ENCODE results near the gene EN2.

The EN2 gene

DNA sequence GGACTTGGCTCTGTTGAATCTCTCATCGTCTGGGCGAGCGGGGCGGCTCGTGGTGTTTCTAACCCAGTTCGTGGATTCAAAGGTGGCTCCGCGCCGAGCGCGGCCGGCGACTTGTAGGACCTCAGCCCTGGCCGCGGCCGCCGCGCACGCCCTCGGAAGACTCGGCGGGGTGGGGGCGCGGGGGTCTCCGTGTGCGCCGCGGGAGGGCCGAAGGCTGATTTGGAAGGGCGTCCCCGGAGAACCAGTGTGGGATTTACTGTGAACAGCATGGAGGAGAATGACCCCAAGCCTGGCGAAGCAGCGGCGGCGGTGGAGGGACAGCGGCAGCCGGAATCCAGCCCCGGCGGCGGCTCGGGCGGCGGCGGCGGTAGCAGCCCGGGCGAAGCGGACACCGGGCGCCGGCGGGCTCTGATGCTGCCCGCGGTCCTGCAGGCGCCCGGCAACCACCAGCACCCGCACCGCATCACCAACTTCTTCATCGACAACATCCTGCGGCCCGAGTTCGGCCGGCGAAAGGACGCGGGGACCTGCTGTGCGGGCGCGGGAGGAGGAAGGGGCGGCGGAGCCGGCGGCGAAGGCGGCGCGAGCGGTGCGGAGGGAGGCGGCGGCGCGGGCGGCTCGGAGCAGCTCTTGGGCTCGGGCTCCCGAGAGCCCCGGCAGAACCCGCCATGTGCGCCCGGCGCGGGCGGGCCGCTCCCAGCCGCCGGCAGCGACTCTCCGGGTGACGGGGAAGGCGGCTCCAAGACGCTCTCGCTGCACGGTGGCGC lies at the start of gene EN2:
Gene EN2 (plus strand): TSS at position 19 of the 767 bp plus-strand sequence. CDS start 249 bp downstream, at position 268.
- no peak for DNase-seq (ENCODE audit: low read depth)

DNA sequence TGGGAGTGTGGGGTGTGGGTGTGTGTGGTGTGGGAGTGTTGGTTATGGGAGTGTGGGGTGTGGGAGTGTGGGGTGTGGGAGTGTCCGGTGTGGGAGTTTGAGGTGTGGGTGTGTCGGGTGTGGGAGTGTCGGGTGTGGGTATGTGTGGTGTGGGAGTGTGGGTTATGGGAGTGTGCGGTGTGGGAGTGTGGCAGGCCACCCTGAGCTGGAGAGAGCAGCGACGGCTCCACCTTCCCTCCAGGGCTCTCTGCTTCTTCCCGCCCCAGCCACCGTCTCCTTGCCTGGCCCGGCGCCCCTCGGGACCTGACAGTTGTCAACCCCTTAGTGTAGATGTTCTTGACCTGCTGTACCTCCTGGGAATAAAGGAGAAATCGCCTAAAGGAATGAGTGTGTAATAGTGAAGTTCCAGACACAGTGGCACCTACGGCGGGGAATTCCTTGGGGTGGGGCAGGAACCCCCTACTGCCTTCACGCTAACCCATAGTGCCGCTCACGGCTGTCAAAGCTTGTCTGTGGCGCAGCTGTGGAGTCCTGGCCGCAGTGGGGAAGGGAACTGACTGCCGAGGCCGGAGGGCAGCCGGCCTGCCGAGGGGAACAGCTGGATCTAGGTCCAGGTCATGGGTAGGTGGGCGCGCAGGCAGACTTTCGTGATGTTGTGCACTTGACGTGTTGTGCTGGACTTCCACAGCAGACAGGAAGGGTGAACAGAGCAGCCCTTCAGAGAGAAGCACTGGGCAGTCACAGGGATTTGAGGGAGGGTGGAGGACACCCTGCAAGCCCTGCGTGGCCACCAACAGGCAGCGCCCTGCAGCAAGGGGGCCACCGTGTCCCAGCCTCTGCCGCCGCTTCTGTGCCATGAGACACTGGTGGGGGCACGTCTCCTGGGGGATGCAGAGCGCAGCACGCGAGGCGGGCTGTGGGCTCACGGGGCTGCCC lies 49.0 kb upstream of the EN2 start:
- no peak for DNase-seq (ENCODE audit: low read depth)

DNA sequence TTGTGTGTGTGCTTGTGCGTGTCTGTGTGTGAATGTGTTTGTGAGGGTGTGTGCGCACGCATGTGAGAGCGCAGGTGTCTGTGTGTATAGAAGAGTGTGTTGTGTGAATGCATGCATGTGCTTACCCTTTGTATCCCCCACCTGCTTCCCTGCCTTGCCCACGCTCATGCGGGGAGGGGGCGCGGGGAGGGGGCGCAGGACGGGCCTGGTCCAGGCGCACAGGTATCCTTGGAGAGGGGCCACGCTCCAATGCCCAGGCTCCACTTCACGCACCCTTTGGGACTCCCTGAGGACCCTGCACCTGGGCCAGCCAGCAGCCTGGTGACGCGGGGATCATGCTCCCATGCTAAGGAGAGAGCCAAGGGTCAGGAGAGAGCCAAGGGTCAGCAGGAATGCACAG lies 47.9 kb upstream of the EN2 start:
- no peak for DNase-seq (ENCODE audit: low read depth)

DNA sequence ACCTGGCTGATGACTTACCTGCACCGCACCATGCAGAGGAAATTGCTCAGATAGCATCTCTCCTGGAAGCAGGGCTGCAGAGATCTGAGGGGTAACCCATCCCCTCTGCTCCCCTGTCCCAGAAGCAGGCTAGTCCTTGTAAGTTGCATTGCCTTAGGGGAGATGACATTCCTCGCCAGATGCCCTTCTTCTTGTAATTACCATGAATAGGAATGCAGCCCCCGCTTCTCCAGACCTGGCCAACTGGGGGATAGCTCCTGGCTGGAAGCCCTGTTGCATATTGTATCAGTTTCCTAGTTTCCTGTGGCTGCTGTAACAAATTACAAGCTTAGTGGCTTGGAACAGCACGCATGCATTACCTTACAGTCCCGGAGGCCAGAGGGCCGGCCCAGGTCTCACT lies 47.5 kb upstream of the EN2 start:
- no peak for DNase-seq (ENCODE audit: low read depth)

DNA sequence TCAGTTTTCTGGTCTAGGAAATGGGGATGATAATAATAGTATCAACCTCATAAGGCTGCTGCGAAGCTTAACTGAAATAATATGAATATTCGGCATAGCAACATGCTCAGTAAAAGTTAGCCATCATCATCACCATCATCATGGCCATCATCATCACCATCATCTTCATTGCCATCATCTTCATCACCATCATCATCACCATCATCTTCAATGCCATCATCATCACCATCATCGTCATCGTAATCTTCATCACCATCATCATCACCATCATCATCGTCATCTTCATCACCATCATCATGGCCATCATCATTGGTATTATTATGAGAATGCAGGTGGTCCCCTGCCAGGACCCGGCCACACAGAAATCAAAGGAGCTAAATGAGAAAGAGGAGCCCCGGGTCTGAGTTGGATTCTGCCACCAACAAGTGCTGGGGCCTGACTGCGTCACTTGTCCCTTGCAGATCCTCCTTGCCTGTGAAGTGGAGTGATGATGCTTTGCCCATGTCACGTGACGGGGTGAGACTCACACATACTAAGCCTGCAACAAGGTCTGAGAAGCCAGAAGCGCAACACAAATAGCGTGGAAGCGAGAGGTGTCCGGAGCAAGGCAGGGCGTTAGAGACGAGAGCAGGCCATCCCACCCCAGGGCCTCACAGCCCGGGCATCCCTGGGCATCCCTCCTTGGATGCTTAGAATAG lies 46.1 kb upstream of the EN2 start:
- DNase-seq (ENCODE audit: low read depth): no peak

DNA sequence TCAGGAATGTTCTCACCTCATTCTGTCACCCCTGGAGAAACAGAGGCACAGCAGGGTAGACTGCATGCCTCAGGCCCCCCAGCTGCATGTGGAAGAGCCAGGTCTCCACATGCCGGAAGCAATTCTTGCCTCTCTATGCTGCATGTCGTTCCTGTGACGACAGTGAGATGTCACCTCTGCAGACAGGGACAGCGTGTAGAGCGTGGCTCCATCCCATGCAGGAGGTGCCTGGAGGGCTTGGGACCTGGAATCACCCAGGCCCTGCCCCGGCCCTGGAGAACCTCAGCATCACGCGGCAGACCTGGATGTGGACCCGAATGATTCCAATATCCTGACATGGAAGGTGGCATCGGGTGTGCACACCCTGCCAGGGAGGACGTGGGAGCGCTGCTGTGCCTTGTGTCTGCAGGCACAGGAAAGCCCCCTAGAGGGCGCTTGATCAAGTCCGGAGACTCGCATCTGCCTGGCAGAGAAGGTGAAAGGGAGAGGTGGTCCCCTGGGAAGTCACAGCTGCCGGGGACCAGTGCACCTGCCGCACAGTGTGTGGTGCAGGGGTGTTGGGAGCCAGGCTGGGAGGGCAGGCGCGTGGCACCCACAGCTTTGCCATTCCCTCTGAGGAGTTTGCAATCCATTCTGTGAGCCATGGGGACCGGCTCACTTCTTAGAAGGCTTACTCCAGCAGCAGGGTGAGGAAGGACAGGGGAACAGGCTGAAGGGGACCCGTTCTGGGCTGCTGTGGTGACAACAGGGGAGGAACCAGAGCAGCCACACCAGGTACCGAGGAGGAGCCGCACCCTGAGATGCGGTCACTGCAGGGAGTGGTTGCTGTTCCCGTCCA lies 45.3 kb upstream of the EN2 start:
- peak; percentile 20 for DNase-seq (ENCODE audit: low read depth)

DNA sequence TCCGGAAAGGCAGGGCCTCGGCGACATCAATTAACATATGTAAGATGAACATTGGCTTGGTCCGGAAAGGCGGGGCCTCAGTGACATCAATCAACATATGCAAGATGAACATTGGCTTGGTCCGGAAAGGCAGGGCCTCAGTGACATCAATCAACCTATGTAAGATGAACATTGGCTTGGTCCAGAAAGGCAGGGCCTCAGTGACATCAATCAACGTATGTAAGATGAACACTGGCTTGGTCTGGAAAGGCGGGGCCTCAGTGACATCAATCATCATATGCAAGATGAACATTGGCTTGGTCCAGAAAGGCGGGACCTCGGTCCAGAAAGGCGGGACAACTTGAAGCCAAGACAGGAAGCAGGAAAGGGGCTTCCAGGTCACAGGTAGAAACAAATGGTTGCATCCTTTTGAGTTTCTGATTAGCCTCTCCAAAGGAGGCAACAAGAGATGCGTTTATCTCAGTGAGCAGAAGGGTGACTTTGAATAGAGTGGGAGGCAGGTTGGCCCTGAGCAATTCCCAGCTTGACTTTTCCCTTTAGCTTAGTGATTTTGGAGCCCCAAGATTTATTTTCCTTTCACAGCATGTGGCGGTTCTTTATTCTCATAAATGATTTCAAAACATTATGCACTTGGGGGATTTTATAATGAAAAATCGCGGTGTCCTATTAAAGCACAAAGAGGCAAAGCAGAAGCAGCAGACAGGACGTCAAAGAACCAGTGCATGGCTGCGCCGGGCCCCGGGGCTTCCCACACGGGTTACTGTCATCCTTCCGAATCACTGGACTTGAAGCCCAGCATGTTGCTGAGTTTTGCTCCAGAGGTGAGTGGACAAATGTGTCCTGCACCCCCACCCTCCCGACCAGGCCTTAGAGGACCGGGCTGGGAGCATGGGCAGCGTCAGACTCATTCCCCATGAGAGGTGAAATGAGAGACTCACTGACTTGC lies 43.1 kb upstream of the EN2 start:
- no peak for DNase-seq (ENCODE audit: low read depth)

DNA sequence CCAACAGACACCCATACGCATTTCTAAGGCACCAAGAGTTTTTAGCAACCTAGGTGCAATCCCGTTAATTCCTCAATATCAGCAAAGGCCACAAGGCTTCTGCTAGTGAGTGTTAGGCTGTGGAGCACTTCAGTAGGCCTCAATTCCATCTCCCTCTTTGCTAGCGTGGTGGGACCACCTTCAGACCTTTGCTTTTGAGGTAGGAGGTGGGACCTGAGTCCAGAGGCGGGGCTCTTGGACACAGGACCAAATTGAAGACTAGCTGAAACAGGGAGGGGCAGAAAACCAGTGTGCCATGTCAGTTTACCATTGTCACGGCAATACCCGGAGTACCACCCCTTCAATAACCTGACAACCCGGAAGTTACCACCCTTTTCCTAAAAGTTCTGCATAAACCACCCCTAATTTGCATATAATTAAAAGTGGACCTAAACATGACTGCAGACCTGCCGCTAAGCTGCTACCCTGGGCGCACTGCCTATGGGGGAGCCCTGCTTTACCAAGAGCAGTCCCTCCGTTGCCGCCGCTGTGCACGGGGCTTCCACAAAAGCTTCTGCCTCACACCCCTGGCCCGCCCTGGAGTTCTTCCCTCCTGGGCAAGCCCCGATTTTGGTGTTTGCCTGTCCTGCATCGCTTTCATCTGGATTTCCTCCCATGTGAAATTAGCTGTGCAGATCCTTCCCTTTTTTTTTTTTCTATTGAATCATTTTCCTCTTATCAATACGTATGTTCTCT lies 41.1 kb upstream of the EN2 start:
- DNase-seq (ENCODE audit: low read depth): no peak

DNA sequence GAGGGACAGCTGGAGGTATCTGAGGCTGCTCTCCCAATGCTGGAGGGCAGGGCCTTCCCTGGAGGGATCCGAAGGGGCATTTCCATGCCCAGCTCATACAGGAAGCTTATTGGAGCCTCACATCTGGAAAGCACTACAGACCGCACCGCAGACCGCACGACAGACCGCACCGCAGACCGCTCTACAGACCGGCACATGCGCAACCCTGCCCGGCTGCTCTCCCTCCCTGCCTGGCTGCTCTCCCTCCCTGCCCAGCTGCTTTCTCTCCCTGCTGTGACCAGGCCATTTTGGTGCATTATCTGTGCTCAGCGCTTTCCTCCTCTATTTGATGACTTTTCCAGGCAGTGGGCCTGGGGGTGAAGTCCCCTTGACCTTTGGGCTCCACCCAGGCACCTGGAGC lies 39.6 kb upstream of the EN2 start:
- DNase-seq (ENCODE audit: low read depth): no peak

DNA sequence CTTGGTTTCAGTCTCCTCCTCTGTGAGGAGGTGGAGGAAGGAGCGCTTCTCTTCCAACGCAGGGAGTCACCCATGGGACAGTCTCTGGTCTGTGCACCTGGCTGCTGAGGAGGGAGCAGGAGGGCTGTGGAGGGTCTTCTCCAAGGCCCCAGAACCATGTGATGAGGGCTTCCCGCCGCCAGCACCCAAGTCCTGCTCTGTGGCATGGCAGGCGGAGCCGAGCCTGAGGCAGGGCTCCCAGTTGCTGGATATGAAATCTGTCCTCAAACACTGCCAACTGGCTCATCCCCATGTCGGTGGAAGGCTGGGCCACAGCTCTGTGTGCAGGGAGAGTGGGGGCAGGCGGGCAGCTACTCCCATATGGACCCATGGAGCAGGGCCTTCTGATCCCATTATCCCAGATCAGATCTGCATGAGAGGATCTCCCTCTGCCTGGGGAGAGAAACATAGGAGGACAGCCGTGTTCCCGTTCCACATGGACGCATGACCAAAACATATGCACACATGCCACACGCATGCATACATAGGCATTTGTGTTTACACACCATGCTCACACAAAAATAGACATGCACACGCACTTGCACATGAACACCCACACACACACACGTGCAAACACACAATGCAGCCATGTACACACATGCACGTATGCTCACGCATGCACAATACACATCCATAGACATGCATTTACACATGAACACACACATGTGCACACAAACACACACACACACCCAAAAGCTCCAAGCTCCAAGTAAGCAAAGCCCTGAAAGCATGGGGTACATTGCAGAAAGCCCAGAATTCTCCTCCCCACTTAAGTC lies 38.8 kb upstream of the EN2 start:
- DNase-seq (ENCODE audit: low read depth): no peak

DNA sequence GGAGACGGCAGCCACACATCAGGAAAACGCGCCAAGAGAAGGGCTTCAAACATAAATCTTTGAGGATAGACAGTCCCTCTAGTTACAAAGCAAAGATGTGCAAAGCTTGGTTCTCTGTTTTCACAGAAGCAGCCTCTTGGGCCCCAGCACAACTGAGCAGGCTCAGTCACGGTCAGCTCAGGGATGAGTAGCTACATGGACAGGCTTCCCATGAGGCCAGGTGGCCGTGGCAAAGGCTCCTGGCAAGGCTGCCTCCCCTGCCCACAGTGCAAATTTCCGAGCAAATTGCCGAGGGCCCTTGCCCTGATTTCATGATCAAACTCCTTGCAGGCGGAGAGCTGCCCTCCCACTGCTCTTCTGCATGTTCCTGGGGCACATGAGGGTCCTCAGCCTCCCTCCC lies 37.8 kb upstream of the EN2 start:
- DNase-seq (ENCODE audit: low read depth): no peak

DNA sequence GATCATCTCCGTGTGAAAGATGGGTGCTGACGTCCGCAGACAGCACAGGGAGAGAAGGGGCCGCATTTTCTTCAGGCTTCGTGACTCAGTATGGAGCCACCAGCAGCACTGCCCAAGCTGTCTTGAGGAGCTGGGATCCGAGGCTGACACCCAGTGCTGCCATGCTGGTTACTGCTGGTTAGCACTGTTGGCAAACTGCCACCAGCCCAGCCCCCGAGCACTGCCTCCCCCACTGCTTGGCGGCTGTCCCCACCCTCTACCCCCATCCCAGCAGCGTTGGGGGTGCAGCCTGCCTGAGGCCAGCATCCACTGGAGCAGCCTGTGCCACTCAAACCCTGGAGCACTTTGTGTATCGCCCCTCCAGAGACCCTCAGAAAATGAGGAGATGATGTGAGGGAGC lies 35.8 kb upstream of the EN2 start:
- no peak for DNase-seq (ENCODE audit: low read depth)

DNA sequence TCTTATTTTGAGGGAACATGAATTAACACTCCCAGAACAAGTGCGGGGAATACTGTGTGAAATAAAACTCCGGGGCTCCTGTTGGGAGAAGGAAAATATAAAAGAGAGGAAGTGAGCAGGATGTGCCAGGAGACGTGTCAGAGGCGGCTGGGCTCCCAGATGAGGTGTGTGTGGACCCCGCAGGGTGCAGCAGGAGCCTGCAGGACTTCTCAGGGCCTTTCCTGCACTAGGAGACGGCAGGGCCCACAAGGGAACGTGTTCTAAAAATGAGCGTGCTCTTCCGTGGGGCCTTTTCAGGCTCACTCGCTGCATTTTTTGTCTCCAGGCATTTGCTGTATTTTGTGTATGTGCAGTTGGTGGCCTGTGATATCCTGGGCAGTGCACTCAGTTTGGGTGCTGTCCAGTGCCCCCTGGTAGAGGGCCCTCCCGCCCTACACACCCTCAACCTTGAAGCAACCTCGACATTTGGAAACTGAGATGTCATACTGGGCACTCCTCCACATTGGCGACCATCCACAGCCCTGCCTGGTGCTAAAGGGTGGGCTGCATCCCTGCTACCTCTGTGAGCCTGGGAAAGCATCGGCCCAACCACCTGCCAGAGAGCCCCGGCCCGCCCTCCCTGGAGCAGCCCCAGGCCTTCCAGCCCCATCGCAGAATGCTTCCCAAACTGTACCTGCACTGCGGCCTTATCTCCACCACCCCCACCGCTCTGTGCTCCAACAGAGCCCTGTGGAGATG lies 35.2 kb upstream of the EN2 start:
- no peak for DNase-seq (ENCODE audit: low read depth)

DNA sequence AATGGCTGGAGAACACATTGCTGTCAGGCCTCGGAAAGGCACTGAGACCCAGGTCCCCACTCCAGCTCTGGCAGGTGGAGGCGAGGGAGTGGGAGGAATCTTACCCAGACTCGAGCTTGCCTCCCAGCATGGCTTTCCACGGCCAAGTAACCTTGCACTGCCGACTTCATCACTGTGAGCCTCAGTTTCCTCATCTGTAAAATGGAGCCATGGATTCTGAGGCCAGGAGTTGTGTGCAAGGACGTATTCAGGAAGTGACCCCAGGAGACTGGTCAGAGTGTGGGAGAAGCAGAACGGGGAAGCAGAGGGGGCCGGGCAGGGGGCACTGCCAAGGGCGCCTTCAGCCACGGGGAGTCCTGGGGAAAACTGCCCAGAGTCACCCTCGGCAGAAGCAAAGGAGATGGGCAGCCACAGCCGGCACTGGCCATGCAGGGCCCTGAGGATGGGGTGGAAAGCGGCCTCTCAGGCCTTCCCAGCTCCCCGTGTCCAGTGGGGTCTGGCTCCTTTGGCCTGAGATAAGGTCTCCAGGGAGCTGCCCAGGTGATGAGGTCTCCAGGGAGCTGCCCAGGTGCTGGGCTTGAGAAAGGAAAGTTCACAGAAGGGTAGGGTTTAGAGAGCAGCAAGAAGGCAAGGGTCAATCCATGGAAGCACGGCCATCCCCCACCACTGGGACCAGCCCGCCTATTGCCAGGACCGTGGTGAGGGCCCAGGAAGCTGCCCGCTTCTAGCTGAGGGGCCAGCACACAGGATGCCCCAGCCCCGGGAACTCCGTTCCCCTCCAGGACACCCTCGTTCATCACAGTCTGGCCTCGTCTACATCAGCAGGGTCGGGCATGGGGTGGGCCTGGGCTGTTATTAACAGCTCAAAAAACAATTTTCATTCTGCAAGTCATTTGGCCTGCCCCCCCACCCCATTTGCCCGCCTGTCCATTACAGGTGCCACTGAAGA lies 34.3 kb upstream of the EN2 start:
- DNase-seq (ENCODE audit: low read depth): no peak

DNA sequence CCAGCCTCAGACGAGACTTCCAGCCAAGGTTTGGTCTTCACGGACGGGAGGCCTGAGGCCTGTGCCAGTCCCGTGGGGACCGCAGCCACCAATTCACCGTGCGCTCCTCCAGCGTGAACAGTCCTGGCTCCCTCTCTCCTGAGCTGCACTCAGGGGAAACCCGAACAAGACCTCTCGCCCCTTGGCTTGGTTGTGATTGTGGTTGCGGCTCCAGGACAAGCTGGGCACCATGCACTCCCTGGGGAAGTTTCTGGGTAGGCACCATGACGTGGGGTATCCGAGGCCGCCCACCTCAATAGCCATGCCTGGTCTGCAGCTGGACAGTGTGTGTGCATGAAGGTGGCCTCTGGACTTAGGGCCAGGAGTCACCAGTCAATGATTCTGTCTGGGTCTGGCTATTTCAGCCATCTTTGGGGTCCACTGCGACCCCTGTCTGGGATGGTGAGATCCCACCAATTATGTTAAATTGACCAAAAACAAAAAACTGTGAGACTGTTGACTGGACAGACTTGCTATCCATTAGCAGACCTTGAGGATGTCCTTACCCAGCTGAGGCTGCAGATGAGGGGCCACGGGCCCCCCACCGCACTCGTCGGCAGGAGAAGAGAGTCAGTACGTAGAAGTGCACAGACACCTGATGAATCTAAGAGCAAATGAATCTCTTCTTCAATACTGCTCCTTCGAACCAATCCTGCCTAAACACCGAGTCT lies 33.5 kb upstream of the EN2 start:
- no peak for DNase-seq (ENCODE audit: low read depth)

DNA sequence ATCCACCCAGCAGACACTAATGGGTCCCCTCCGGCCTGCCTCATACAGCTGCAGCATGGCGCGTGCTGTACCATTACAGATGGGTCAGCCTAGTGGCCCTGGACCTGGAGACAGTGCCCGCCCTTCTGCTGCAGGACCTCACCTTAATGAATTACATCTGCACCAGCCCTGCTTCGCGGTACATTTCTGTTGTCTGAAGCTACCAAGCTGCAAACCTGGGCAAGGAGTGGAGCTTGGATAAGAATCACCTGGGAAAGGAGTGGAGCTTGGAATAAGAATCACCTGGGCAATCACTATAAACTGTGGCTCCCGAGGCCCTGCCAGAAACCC lies 33.0 kb upstream of the EN2 start:
- DNase-seq (ENCODE audit: low read depth): no peak

DNA sequence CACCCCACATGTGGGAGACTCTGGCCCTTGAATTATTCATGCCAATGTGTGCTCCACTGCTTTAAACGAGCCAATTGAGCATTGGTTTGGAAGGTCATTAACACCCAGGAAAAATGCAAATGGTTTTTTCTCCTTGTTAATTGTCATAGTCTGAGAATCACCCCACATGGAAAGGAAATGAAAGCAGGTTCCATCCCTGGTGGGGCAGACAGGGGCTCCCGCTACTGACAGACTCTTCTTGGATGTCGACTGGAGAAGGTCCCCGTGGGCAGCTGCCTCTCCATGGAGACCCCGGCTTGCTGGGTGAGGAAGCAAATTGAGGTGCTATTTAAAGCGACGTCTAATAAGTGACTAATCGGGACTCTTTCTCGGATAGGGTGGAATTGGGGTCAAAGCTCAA lies 32.0 kb upstream of the EN2 start:
- DNase-seq (ENCODE audit: low read depth): no peak

Data from EH (cell line).